COR-L47 (cell line): ENCODE results near the gene RRP12.

Experiments
- DNase-seq: peaks from one replicate; lab custom pipeline; 2025; lab: John Stamatoyannopoulos, UW

Gene RRP12

DNA sequence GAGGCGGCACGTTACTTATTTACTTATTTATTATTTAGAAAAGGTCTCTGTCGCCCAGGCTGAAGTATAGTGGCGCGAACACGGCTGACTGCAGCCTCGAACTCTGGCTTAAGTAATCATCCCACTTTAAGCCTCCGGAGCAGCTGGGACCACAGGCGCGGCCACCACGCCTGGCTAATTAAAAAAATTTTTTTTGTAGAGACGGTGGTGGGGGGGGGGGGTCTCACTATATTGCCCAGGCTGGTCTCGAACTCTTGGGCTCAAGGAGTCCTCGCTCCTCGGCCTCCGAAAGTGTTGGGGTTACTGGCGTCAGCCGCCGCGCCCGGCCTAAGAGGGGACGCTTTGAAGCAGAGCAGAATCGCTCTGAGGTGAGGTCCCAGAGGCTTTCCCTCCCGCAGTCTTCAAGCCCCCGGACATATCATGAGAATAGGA, 65.9 kb downstream of the RRP12 start:
- no peak for DNase-seq

DNA sequence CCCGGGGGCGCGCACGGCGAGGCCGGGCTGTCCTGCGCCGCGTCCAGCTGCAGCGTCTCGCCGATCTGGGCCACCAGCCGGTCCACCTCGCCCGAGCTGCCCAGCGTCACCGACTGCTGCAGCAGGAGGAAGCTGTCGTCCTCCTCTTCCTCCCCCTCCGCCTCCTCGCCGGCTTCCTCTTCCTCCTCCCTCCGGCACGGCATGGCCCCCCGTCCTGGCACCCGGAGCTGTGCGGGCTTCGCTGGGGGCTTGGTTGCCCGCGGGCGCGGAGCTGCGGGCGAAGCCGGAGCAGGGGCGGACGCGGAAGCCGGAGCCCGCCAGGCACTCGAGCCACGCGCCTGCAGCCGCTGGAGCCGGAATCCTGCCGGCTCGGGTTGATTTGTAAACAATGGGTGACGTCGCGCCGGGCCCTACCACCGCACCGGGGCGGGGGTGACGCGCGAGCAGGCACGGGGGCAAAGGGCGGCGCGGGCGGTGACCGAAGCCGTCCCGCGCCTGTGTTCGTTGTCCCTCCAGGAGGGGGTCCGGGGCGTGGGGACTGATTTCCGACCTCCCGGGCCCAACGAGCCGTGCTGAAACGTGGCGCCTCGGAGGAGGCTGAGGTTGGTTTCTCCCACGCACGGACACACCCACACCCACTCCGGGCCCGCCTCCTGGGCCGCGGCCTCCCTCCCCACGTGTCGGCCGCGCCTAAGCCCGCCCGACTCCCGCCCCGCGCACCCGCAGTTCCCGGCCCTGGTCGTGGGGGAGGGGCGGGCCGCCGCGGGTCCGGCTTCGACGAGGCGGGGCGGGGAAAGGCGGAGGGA, 66.6 kb downstream of the RRP12 start, which contains the start of gene FRAT2:
Gene FRAT2 (minus strand): TSS at position 360 of the 806 bp plus-strand sequence. CDS start 157 bp downstream, at position 203.
- peak; percentile 70 for DNase-seq

DNA sequence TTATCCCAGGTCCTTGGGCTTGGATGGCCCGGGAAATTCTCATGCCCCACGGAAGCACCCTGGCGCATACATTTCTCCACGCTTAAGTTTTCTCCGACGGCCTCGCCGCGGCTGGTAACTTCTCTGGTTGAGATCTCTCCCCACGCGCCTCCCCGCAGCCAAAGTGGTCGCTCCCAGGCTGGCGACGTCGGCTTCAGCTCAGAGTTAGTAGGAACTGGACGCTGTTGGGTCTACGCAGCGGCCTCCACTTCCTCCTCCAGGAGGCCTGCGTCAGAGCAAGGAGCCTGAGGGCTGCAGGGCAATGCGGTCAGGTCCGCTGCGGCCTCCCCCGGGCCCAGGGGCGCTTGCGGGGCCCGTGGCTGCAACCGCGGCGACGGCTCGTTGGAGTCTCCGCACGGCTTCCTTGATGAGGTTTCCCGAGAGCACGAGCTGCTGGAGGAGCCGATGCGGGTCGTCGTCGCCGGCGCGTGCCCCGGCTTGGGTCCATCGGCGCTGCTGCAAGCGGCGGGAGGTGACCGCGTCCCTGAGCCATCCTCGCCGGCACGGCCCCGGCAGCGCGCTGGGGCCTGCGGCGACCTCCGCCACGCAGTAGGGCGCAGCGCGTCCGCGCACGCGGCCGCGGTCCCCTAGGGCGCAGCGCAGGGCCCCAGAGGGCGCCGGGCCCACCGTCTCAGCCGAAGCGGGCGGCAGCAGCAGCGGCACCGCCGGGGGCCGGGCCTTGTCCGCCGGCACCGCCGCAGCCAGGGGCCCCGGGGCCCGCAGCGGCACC, 67.4 kb downstream of the RRP12 start:
- DNase-seq, result no peak

DNA sequence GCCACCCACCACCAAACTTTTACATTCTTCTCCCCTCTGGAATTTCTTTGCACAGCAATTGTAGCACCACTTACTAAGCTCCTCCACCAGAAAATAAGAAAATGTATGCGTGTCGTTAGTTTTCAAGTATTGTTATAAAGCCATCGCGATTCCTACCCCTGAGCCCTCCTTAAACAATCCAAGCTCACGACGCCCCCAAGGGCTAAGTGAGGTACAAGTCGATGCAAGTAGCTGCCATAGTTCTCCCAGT, 67.9 kb downstream of the RRP12 start:
- no peak for DNase-seq

DNA sequence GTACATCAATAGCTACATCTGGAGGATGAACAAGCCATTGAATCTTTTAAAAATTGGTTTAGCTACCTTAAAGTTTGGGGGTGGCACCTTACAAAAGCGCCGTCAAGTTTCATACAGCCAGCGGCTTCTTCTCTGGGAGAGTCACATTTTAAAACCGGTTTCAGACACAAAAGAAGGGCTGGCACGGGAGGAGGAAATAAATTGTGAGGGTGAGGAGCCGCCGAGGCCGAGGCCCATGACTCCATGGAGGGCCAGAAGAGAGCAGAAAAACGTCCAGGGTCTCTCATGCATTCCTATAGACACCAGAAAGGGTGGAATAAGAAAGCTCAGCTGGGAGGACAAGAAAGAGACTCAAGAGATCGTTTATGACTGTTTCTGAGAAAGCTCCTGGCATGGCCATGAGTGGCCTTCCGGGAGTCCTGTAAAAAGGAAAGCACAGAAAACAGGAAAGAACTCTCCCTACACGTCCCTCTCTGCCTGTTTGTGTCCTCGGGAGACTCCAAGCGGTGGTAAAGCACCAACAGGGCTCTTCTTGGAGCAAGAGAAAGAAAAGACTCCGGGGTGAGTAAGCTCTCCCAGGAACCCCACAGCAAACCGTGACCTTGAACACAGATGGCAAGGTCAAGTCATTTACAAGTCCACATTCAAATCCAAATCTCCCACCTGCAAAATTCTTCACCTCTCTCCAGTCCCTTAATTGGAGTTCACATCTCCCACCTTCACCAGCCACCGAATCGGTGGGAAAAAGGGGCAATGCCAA, 68.4 kb downstream of the RRP12 start:
- DNase-seq, result no peak

DNA sequence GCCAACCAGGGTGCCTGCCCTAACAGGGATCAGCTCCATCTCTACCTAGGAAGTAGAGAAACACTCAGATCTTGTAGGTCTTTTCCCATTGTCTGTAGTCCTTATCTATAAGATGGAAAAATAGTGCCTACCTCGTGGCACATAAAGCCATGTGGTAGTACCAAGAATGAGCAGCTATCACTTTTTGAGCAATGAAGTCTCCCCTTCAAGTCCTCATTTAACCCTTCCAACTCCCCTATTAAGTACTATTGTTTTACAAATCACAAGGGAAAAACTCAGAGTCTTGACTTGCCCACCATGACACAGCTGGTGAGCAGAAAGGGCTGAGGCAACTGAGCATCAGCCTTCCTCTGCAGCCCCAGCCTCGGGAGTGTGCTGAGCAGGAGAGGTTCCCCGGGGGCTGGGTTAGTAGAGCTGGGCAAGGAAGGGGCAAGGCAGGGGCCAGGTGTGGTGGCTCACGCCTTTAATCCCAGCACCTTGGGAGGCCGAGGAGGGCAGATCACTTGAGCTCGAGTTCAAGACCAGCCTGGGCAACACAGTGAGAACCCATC, 69.9 kb downstream of the RRP12 start:
- no peak for DNase-seq

DNA sequence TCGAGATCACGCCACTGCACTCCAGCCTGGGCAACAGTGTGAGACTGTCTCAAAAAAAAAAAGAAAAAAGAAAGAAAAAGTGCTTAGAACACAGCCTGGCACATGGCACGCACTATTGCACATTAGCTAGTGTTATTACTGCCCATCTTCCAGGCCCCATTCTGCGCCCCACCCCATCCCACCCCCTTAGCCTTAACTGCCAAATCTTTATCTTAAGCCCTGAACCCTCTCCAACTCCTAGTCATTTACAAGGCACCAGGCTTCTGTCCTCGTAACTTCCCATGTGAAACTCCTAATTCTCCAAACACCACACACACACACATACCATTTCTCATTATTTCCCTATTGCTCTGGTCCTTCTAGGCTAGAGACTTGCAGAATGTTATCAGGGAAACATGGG, 71.4 kb downstream of the RRP12 start:
- no peak for DNase-seq

DNA sequence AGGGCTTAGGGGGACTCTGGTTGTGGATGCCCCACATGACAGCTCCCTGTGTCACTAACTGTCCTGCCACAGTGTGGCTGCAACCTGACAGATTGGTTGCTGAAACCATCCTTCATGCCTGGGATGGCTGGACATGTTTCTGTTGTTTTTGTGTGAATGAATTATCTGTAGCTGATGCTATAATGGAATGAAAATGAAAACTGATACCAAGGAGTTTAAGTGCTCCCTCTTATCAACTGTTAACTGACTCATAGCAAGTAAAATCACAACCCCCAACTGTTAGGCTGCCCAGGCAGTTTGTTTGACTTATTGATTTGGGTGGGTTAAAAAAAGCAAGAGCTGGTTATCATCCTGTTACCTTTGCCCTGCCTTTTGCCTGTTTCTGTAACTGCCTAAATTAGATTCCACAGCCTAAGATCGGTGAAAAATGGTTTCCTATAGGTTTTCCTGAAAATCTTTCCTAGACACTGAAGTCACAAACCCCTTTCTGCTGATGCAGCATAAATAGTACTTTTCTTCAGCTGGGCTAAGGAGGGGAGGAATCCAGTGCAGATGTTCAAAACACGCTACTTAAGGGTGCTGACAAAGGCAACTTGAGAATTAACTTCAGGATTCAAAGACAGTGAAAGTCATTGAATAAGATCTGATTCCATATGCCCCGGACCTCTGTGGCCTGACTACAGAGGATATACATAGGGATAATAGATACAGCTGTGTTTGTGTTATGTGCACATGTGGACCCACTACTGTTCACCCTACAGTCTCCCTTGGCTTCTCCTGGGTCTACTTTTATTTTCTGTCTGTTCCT, 72.3 kb downstream of the RRP12 start:
- no peak for DNase-seq

DNA sequence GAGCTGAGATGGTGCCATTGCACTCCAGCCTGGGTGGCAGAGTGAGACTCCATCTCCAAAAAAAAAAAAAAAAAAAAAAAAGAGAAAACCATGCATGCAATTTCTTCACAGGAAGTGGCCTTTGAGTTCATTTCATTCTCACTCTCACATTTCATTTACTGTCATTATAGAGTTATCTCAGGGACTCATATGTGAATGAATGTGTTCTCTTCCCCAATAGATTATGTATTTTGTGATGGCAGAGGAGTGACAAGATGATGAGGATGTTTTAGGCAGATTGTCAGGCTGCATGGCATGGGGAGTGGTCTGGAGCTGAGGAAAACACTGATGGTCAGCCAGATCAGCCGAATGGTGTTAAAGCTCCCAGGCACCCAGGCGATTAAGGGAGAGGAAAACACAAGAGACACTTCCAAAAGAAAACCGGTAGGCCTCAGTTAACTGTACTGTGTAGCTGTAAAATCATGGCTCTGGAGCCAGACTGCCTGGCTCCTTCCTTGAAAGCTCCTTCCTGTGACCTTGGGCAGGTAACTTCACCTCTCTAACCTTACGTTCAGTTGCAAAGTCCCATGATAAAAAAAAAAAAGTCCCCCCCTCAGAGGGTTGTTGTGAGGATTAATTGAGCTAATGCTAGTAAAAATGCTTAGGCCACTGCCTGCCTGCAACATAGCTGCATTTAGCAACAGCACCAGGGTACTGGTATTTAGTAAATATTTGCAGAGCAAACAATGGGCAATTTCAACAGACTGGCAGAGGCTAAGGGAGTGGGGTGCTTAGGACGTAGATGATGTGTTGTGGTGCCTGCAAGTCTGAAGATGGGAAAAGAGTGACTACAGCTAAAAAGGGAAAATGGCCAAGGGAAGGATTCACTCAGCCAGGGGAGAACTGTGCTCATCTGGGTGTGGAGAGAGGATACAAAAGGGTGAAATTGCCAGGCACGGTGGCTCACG, 73.5 kb downstream of the RRP12 start:
- no peak for DNase-seq

DNA sequence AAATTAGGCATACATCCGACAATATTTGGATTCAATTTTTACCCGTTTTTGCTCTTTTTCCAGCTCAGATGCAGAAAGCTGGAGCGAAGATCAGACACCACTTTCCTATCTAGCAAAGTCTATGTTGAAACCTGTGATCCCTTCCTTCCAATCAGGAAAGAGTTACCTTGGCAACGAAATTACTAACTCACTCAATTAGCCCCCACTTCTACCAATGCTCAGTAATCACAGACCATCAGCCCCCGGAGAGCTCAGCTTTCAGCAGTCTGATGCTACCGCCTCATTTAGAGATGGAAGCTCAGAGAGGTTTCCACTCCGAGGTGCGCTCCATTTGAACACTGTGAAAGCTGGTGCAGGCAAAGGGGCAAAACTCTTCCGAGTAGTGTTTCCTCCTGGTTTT, 75.4 kb downstream of the RRP12 start:
- no peak for DNase-seq

DNA sequence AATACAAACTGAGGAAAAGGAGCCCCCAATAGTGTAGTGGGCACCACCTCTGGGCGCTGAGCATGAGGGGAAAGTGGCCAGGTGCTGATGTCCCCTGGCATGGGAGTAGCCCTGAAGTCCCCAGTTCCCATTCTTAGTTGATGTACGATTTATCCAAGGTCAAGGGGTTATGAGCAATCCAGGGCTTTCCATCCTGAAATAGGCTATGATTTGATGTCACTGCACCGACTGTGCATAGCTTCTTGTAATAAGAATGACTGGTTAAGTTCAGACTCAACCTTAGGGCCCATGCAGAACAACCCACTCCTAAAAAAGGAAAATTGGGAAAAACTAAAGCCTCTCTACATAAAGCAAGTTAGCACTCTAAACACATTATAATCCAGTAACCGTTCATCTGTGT, 77.6 kb downstream of the RRP12 start:
- DNase-seq, result no peak

DNA sequence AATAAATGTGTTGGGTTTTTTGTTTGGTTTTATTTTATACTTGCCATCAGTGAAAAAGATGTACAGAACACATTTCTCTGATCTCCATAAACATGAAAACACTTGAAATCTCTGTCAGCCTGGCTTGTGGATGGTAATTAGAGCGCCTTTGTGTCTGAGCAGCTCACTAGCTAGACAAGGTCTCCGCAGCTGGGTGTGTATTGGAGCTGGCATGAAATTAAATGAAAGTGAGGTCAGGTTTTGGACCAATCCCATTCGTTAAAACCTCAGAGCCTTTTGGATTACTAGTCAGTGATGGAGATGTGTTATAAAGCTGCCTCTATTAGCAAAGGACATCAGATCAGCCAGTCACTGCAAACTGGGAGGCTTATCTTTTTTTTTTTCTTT, 79.3 kb downstream of the RRP12 start:
- DNase-seq, result peak; percentile 49

DNA sequence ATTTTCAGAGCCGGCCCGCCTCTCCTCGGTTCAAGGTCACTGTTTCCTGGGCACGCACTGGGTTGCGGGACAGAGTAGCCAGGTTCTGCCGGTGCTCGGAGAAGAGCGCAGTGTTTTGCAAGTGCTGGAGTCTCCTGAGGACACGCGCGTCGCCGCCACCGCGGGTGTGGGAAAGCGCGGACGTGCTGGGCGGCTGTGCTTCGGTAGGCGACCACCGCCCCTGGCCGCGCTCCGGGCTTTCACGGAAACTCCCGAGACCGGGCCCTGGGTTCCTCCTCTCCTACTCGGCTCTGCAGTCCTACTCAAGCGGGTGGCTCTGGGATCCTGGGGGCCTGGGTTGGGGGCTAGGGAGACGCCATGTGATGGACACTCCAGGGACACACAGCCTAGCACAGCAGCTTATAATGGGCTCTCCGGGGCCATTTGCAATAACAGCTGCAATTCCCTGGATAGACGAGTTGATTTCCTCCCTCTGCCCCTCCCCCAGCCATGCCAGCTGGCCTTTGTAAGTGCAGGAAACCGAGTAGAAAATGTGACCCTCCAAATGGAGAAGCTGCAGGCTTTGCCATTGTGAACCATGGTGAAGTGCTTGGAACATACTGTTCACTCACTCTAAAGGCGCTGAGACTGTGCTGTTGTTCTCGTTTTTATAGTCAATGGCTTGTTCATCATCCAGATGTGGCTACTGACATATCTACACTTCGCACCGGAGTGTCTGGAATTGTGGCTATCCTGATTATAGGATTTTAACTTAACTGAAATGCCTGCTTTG, 79.9 kb downstream of the RRP12 start:
- DNase-seq, result no peak

DNA sequence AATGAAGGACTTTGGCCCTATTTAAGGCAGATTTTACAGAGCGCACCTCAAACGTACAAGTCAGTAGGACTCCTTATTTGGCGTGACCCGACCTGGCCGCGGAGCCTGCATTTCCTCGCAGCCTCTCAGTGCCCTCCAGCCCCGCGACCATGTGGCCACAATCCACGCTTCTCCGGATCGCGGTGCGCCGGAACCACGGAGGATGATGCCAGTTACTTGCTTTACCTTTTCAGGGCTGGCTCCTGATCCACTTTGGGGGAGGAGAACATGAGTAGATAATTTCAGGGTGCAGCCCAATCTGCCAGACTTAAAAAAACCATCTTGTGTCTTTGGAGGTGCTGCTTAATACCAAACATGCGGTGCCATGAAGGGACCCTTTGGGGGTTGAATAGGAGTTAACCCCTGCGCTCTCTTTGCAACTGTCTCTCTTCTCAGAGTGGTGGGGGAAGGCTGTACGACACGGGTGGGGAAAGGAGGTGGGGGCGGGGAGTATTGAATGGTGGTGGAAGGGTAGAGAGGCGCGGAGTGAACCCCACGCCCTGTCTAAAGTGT, 80.6 kb downstream of the RRP12 start:
- DNase-seq, result no peak

DNA sequence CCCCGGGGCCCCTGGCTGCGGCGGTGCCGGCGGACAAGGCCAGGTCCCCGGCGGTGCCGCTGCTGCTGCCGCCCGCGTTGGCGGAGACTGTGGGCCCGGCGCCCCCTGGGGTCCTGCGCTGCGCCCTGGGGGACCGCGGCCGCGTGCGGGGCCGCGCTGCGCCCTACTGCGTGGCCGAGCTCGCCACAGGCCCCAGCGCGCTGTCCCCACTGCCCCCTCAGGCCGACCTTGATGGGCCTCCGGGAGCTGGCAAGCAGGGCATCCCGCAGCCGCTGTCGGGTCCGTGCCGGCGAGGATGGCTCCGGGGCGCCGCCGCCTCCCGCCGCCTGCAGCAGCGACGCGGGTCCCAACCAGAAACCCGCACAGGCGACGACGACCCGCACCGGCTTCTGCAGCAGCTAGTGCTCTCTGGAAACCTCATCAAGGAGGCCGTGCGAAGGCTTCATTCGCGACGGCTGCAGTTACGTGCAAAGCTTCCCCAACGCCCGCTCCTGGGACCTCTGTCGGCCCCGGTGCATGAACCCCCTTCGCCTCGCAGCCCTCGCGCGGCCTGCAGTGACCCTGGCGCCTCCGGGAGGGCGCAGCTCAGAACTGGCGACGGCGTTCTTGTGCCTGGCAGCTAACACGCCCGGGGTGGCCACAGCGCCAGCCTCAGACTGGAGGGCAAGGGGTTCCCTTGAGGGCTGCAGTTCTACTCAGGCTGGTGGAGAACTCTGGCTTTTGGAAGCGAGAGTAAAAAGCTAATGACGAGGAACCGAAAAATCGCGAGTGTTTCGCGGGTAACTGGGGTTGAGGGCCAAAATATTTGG, 81.3 kb downstream of the RRP12 start:
- DNase-seq, result no peak

DNA sequence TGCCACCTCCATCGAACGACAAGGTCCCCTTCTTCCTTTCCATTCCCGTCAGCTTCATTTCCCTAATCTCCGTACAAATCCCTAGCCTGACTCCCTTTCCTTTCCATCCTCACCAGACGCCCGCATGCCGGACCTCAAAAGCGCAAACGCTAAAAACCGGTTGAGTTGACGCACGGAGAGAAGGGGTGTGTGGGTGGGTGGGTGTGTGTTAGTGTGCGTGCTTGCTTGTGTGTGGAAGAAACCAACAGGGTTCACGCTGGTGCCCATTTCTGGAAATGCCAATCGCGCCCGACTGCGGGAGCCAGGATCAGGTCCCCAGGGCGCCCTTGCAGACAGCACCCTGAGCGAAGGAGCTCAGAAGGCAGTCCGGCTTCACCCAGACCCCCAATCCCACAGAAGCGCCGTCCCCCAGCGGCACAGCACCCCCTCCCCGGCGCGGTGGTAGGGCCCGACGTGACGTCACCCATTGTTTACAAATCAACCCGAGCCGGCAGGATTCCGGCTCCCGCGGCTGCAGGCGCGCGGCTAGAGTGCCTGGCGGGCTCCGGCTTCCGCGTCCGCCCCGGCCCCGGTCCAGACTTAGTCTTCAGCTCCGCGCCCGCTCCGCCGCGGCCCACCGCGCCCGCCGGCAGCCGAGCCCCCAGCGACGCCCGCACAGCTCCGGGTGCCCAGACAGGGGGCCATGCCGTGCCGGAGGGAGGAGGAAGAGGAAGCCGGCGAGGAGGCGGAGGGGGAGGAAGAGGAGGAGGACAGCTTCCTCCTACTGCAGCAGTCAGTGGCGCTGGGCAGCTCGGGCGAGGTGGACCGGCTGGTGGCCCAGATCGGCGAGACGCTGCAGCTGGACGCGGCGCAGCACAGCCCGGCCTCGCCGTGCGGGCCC, 82.1 kb downstream of the RRP12 start, which contains the start of gene FRAT1:
Gene FRAT1 (plus strand): TSS at position 500 of the 880 bp plus-strand sequence. CDS start 183 bp downstream, at position 683.
- DNase-seq, result peak; percentile 46

DNA sequence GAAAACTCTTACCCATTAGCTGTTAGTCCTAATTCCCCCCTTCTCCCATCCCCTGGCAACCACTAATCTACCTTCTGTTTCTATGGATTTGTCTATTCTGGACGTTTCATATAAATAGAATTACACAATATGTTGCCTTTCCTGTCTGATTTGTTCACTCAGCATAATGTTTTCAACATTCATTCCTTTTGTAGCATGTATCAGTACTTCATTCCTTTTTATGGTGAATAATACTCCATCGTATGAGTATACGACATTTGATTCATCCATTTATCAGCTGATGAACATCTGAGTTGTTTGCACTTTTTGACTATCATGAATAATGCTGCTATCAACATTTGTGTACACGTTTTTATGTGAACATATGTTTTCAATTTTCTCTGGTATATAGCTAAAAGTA, 86.5 kb downstream of the RRP12 start:
- DNase-seq, result no peak
